NCI-H1092 (cell line): ENCODE data around the gene LAMA4.

Experiments
- DNase-seq: peaks from one replicate; lab custom pipeline; 2025; lab: John Stamatoyannopoulos, UW

LAMA4 gene

DNA sequence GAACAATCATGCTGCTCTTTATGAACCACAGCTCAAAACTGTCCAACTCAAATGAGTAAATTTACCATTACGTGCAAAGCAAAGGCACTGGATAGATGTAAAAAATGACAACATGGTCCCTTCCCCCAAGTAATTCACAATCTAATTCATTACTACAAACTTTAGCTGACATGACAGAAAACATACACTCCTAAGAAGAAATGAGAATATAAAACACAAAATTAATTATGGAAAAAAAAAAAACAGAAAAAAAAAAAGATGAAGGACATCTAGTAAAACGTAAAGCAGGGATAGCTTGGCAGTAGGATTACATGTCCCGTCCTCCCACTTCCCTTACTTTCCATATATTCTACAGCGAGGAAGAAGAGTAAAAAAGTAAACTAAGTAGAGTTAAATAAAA, 172.8 kb downstream of the LAMA4 start:
- DNase-seq = no peak

DNA sequence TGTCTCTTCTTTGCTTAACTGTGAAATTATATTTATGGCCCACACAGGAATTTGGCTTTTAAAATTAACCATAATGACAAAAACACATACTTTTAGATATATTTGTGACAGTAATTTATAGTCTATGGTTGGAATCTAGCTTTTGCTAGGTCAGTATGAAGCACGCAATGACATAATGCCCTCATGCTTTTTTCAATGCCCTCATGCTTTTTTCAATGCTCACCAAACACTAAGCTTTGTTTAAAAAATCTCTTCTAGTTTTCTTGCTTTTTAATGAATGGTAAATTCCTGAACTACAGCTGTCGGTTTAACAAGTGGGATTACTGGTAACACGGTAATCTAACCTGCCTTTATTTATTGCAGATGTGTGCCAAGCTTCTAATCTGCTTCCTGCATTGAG, 187.8 kb downstream of the LAMA4 start:
- DNase-seq = no peak

GRCh38 chr6:112065426-112065986, 188.9 kb downstream of the LAMA4 start:
- DNase-seq = no peak

- DNase-seq = no peak
These were observed 191.4 kb downstream of the LAMA4 start for GRCh38 chr6:112062966-112063365.

- no peak for DNase-seq
These were observed 192.8 kb downstream of the LAMA4 start for GRCh38 chr6:112061605-112062004.
